Measurements from ENCODE around the gene PPM1D. TPM values are rescaled to one million over a fixed set of nuclear protein-coding genes. Genes with fewer than 3 reads are reported as not detected.
"Not testable (repeated sequence)": the region's sequence is repeated elsewhere in the genome, so short reads cannot be mapped to it uniquely, and the experiment has no call there.

The PPM1D gene
- total RNA-seq, 1 experiment from 2014 or later = 10.4 TPM

DNA sequence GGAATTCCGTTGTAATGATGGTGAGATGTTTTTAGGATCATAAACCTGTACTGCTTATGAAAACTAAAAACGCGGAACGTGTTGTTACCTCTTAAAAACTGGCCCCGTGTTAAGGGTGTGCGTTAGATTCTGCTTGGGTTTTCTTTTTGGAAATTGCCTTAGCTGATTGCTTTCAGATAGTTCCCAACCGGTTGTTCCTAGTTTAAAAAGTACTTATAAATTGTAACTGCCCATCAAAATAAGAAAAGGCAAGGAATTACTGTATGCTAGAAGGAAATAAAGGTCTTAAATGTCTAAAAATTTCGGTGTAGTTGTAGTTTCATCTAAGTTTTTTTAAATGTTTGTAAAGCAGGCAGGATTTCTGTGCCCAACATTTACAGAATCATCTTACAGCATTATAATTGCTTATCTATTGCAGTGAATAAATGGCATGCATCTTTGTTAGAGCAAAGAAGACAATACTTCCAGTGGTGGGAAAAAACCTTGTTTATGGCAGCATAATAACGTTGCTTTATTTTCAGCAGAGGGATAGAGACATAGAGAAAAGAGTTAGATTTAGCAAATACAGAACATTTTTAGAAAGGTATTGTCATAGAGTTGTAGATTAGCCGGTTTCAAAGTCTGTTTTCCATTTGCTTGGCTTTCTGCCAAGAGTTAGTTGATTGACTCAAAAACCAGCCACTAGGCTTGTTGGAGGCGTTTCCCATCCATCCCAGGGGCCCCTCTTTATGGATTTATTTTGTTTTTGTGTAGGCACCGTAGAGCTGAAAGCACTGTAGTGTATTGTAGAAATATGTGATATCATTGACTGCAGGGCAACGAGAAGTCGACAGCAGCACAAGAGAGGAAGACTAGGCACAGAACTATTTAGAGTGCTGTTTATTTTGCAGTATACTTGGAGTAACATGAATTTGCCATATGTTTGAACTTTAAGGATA lies 1.7 kb downstream of the PPM1D start:
- no peaks in the 10 kb centered on the region for H3K36me3 ChIP-seq (ENCODE audit: low read depth)
- no peaks in the 10 kb centered on the region for H3K9me3 ChIP-seq (ENCODE audit: insufficient read depth, low read depth)
- H2AFZ ChIP-seq = peak overlapping the region; percentile 98
- BruUV-seq (replicated peaks) = no TSS peak
- peak; percentile 64 to 74 for DNase-seq
- peaks cover 24% of the 10 kb centered on the region for H3F3A ChIP-seq (ENCODE audit: insufficient read depth, low read depth)
- peaks cover 30% of the 10 kb centered on the region for H3K4me1 ChIP-seq (replicated peaks; ENCODE audit: insufficient read depth)
- no peaks in the 10 kb centered on the region for H3K9me2 ChIP-seq (ENCODE audit: insufficient read depth)
- H3K4me3 ChIP-seq = peak overlapping the region; percentile 87
- ChIA-PET POLR2A (ENCODE audit: unreplicated experiment) (no interaction called here), CTCF (interaction anchor here (0.6 kb wide), 1 partner anchor 71 kb away, joined by 4 read pairs; no protein-coding TSS in a partner anchor)
- H3K4me2 ChIP-seq = peak overlapping the region; percentile 84
- peak overlapping the region; percentile 44 for H3K27ac ChIP-seq
- peaks cover 64% of the 10 kb centered on the region for H3K79me2 ChIP-seq (ENCODE audit: low read depth)
- H4K20me1 ChIP-seq (ENCODE audit: insufficient read depth) = 0 out of 2 replicates have a peak, but pooled peaks cover 5% of the 10 kb centered on the region
- intact Hi-C loops (cut with micrococcal nuclease; ENCODE audit: unreplicated experiment) = loop anchor here (2.0 to 5.0 kb wide), 2 partner anchors 74 to 209 kb away; partner anchors contain the start of genes APPBP2 and USP32
- no peaks in the 10 kb centered on the region for H3K27me3 ChIP-seq (ENCODE audit: insufficient read depth, low read depth)
- no peak for TF ChIP-seq EZH2 (IDR thresholded peaks at IDR 0.05; ENCODE audit: low read depth)
- TF ChIP-seq, protein P1, sequence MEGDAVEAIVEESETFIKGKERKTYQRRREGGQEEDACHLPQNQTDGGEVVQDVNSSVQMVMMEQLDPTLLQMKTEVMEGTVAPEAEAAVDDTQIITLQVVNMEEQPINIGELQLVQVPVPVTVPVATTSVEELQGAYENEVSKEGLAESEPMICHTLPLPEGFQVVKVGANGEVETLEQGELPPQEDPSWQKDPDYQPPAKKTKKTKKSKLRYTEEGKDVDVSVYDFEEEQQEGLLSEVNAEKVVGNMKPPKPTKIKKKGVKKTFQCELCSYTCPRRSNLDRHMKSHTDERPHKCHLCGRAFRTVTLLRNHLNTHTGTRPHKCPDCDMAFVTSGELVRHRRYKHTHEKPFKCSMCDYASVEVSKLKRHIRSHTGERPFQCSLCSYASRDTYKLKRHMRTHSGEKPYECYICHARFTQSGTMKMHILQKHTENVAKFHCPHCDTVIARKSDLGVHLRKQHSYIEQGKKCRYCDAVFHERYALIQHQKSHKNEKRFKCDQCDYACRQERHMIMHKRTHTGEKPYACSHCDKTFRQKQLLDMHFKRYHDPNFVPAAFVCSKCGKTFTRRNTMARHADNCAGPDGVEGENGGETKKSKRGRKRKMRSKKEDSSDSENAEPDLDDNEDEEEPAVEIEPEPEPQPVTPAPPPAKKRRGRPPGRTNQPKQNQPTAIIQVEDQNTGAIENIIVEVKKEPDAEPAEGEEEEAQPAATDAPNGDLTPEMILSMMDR (conservative IDR thresholded peaks at IDR 0.05) = peak; percentile 20

DNA sequence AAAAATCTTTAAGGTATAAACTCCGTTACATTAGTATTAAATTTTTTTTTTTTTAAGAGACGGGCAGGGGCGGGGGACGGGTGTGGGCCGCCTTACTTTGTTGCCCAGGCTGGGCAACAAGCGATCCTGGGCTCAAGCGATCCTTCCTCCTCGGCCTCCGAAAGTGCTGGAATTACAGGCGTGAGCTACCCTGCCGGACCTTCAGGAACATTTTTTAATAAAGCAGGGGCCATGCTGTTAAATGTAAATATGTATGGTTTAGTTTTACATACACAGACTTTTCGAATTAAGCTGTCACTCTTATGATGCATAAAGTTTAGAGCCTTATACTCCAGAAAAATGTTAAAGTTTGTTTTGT lies 2.4 kb downstream of the PPM1D start:
- H3K4me2 ChIP-seq = peak overlapping the region; percentile 84
- H3F3A ChIP-seq (ENCODE audit: insufficient read depth, low read depth) = peaks cover 24% of the 10 kb centered on the region
- peak overlapping the region; percentile 87 for H3K4me3 ChIP-seq
- CTCF ChIA-PET = interaction anchor here (0.6 kb wide), 1 partner anchor 72 kb away, joined by 4 read pairs; no protein-coding TSS in a partner anchor
- no peaks in the 10 kb centered on the region for H3K36me3 ChIP-seq (ENCODE audit: low read depth)
- intact Hi-C loops (cut with micrococcal nuclease; ENCODE audit: unreplicated experiment) = loop anchor here (5.0 kb wide), 1 partner anchor 75 kb away; the partner anchor contains the start of gene APPBP2
- peak overlapping the region; percentile 98 for H2AFZ ChIP-seq
- H3K27ac ChIP-seq = peak overlapping the region; percentile 44
- peaks cover 71% of the 10 kb centered on the region for H3K79me2 ChIP-seq (ENCODE audit: low read depth)
- H4K20me1 ChIP-seq (ENCODE audit: insufficient read depth) = 0 out of 2 replicates have a peak, but pooled peaks cover 5% of the 10 kb centered on the region
- BruUV-seq (replicated peaks) = no TSS peak
- DNase-seq = peak in 1 of 2 experiments; percentile 6
- peaks cover 30% of the 10 kb centered on the region for H3K4me1 ChIP-seq (replicated peaks; ENCODE audit: insufficient read depth)
- H3K9me2 ChIP-seq (ENCODE audit: insufficient read depth) = no peaks in the 10 kb centered on the region
- no peaks in the 10 kb centered on the region for H3K27me3 ChIP-seq (ENCODE audit: insufficient read depth, low read depth)
- POLR2A ChIA-PET (ENCODE audit: unreplicated experiment) = no interaction called here
- TF ChIP-seq, protein P1 (conservative IDR thresholded peaks at IDR 0.05) = no peak
- TF ChIP-seq EZH2 (IDR thresholded peaks at IDR 0.05; ENCODE audit: low read depth) = no peak
- H3K9me3 ChIP-seq (ENCODE audit: insufficient read depth, low read depth) = no peaks in the 10 kb centered on the region

DNA sequence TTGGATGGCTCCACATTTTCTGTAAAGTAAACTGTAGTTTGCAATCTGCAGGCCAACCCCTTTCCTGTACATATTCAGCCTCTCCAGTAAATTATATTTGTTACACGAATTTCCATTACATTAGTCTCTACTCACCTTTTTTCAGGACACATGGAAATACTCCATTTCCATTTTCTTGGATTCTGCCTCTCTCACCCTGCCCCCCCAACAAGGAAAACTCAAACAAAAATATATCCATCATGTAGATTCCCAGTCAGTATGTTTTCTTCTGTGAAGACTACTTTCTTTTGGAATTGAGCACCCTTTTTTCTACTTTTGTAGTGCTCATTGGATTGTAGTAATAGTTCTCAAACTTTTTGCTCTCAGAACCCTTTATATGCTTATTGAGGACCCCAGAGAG lies 2.9 kb downstream of the PPM1D start:
- Histone ChIP-seq H3K9me2 (ENCODE audit: insufficient read depth) (no peaks in the 10 kb centered on the region), H3K27ac (peak overlapping the region; percentile 44; the same call in 1 of the 2 replicates), H3K27me3 (ENCODE audit: insufficient read depth, low read depth) (no peaks in the 10 kb centered on the region), H2AFZ (no peak overlapping the region), H3F3A (ENCODE audit: insufficient read depth, low read depth) (peaks cover 24% of the 10 kb centered on the region), H3K4me2 (peak overlapping the region; percentile 84), H3K36me3 (ENCODE audit: low read depth) (no peaks in the 10 kb centered on the region), H3K79me2 (ENCODE audit: low read depth) (peaks cover 76% of the 10 kb centered on the region), H3K9me3 (ENCODE audit: insufficient read depth, low read depth) (no peaks in the 10 kb centered on the region), H4K20me1 (ENCODE audit: insufficient read depth) (0 out of 2 replicates have a peak, but pooled peaks cover 5% of the 10 kb centered on the region), H3K4me3 (peak overlapping the region; percentile 87), H3K4me1 (replicated peaks; ENCODE audit: insufficient read depth) (peaks cover 30% of the 10 kb centered on the region)
- no peak for DNase-seq
- CTCF ChIA-PET = no interaction called here
- POLR2A ChIA-PET (ENCODE audit: unreplicated experiment) = no interaction called here
- BruUV-seq (replicated peaks) = no TSS peak
- no peak for TF ChIP-seq EZH2 (IDR thresholded peaks at IDR 0.05; ENCODE audit: low read depth)
- TF ChIP-seq, protein P1 (conservative IDR thresholded peaks at IDR 0.05) = no peak
- intact Hi-C loops (cut with micrococcal nuclease; ENCODE audit: unreplicated experiment) = loop anchor here (5.0 kb wide), 1 partner anchor 76 kb away; the partner anchor contains the start of gene APPBP2

DNA sequence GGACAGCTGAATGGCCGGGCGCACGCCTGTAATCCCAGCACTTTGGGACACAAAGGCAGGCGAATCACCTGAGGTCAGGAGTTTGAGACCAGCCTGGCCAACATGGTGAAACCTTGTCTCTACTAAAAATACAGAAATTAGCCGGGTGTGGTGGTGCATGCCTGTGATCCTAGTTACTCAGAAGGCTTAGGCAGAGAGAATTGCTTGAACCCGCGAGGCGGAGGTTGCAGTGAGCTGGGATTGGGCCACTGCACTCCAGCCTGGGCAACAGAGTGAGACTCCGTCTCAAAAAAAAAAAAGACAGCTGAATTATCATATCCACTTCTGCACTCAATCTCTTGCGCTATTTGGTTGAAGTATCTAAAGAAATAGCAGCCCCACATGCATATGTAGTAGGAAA lies 3.5 kb downstream of the PPM1D start:
- H3K9me2 ChIP-seq (ENCODE audit: insufficient read depth); H3K4me3 ChIP-seq; H3K27ac ChIP-seq; H4K20me1 ChIP-seq (ENCODE audit: insufficient read depth); H2AFZ ChIP-seq; BruUV-seq (replicated peaks); H3K27me3 ChIP-seq (ENCODE audit: insufficient read depth, low read depth); H3K36me3 ChIP-seq (ENCODE audit: low read depth); H3K9me3 ChIP-seq (ENCODE audit: insufficient read depth, low read depth); H3K4me2 ChIP-seq; DNase-seq; CTCF ChIA-PET: not testable (repeated sequence)
- H3K4me1 ChIP-seq (replicated peaks; ENCODE audit: insufficient read depth) = peaks cover 30% of the 10 kb centered on the region
- H3K79me2 ChIP-seq (ENCODE audit: low read depth) = peaks cover 81% of the 10 kb centered on the region
- POLR2A ChIA-PET (ENCODE audit: unreplicated experiment) = interaction anchor here (0.6 kb wide), 1 partner anchor 9 kb away, joined by 3 read pairs; no protein-coding TSS in a partner anchor
- peaks cover 24% of the 10 kb centered on the region for H3F3A ChIP-seq (ENCODE audit: insufficient read depth, low read depth)
- intact Hi-C loops (cut with micrococcal nuclease; ENCODE audit: unreplicated experiment) = loop anchor here (5.0 kb wide), 1 partner anchor 76 kb away; the partner anchor contains the start of gene APPBP2

Data from PC-9 (cell line).